ENCODE results near the gene BRINP3.
A peak's percentile ranks its signal among the peaks of the same experiment; 100 is the strongest.
"Not testable (repeated sequence)": the region's sequence is repeated elsewhere in the genome, so short reads cannot be mapped to it uniquely, and the experiment has no call there.

Gene BRINP3

DNA sequence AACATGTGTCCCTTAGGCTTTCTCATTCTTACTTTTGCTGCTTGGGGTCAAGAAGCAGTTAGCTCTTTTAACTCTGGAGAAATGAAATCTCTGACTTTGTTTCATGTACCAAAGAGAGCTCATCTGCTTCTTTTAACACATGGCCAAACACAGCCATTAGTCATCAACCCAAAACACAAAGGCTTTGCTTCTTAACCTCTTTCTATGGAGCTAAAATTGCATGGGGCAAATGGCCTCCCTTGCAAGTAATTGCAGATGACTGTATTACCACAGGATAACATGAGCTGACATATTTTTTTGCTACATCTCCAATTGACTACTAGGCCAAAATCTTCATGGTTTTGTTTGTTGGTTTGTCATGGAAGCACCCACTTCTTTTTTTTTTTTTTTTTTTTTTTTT lies 300.9 kb downstream of the BRINP3 start:
- DNase-seq, result no peak

DNA sequence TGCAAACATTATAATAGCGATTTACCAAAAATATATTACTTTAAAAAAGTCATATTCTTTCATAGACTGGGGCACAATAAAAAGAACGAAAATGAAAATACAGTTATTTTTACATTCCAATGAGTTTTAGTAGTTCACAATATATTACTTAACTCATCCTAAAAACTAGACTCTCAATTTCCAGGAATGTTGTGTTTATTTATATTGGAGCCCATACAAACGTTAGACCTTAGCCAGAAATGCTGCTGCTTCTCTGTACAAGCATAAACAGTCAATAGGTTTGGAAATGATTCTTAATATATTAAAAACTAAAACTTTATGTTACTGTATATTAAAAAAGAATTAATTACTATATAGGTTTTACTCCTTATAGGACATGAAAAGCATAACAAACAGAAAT lies 302.3 kb downstream of the BRINP3 start:
- DNase-seq, result no peak

DNA sequence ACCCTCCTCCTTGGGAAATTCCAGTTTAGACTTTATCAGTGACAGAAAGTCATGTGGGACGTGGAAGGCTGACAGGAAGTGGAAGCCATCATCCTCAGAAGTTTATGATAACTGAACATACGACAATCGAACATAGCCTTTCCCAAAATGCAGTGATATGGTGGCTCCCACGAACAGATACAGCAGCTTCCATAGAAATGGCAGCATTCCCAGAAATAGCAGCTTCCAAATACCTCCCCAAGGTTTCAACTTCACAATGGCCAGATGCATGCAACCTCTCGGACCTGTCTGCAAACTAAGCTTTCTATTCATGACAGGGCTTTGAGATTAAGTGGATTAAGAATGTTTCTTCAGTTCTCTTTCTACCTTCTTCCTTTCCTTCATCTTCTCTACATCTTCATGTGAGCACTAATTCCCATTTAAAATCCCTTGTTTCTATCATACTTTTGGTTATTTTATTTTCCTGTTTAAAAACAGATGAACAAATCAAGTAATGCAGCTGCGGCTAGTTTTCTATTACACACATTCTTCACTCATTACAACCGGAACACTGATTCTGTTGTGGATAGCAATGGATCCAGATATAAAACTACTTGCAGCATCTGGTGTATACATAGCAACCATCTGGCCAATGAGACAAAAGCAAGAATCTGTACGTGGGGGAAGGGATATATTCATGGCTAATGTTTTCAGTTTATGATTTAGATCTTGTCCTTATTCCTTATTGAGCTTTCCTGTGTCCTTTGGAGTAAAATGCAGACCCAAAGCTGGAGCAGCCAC lies 304.8 kb downstream of the BRINP3 start:
- no peak for DNase-seq

DNA sequence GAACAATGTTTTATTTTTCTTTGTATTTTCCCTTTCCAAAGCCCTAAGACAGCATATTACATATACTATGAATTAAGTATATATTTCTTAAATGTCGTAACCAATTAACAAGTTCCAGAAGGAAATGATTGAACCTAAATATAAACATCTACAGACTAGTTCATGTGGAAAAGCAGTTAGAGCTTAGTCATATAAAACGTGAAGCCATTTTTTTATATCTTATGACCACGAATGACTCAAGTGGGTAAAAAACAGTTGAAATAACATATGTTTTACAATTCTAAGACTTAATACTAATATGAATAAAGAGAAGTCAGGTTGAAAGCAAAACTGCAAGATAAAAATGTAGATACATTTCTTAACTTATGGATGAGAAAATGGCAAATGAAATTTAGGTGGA lies 307.3 kb downstream of the BRINP3 start:
- no peak for DNase-seq

DNA sequence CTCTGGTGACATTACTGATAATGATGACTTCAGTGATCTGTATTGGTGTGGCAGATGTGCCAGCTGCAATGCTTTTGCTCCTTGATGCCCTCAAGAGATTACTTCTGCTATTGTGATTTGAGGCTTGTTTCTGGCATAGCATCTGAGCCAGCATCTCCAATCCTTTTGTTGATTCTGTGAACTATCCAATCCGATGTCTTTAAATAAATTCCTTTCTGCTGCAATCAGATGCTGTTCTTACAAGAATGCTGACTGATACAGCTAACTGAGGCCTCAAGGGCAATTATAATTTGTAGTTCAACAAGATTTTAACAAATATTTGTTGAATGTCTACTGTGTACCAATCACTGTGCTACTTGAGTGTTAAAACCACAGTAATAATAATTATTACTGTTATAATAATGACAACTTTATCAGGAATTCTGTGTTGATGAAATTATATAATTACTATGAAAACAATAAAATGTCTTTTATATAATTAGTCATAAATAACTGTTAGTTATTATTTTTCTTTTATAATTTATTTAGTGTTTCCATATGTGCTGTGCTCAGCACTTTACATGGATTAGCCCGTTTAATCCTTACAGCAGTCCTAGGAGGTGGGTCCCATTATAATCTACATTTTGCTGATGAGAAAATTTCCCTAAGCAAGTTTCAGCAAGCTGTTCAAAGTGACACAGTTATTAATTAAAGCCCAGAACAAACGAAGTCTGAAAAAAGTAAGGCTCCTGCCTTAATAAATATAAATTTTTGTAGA lies 308.2 kb downstream of the BRINP3 start:
- no peak for DNase-seq

DNA sequence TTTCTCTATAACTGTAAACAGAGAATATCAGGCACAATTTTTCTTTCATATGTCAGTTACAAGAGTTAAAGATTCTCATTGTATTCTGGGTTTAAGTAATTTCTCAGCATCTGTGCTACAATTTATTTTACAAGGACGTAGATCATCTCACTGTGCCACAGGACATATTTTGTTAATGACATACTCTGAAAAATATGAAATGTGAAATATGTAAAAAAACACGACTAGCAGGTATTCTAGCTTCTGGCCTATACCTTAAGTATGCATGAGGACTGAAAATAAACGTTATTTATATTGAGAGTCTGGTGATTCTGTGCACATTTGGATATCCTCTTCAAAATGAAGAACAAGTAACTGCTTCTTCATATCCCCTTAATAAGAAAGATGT lies 308.8 kb downstream of the BRINP3 start:
- no peak for DNase-seq

DNA sequence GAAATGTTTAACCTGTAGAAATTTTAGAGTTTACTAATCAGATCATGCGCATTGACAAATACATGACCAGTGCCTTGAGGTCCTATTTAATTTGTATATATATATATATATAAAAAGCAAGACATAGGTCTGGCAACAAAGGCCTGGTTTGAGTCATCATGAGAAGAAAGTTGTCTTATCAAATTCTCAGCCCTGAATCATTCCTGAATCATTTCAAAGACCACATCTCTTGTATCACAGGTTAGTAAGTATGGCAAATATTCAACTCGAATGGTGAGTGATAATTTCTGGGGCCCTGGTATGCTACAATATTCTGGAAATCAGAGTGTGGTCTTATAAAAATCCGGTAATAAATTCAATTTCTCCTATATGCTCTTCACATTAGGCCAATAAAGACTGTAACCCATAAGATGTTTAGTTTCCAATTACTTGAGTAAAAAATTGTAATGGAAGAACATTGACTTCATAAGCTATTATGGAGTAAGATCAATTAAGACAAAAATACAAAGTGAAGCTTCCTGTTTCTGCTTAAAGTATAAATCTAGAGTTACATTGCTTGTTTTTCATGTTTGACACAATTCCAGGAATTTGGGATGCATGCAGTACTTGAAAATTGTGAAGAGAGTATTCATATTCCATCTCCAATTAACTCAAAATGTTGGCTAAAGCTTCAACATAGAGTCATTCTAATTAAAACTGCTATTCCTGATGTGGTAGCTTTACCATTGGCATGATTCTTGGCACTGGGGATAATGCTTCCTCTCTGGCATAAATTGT lies 309.4 kb downstream of the BRINP3 start:
- no peak for DNase-seq

DNA sequence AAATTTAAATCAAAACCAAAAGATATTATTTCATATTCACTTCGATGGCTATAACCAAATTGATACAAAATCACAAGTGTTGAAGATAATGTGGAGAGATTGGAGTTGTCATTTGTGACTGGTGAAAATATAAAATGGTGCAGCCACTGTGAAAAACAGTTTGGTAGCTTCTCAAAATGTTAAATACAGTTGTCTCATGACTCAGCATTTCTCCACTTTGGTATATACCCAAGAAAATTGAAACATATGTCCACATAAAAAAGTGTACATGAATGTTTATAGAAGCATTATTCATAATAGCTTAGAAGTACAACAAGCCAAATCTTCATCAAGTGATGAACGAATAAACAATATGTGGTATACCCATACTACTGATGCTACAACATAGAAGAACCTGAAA lies 318.5 kb downstream of the BRINP3 start:
- DNase-seq, result no peak

DNA sequence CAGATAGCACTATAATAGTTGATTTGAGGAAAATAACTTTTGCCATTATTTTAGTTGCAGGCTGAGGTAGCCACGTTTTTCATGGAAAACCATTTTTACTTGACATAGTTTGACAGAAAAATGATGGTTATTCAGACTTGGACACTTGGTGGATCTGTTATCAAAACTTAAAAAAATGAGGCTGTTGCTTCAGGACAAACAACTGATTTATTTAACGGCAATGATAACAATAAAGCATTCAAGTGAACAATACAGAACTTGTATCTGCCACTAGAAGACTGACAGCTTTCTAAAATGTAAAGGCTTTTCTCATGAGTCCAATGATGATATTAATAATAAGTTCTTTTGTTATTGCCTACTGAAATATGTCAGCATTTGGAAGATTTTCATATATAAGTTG lies 322.9 kb downstream of the BRINP3 start:
- no peak for DNase-seq

DNA sequence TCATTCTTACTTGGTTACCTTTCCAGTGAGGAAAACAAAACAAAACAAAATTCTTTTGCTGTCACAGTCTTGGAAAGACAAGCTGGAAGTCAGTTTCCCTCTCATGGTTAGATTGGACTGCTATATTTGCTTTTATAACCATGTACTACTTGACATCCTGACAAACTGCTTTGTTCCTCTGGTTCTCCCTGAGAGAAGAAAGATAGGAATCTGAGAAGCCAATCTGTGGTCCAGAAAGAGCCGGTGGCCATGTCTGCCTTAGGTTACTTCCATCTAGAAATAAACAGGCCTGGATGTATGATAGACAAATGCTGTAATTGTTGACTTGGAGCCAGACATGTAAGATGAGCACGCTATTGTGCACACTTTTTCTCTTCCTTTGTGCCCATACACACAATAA lies 330.0 kb downstream of the BRINP3 start:
- DNase-seq, result no peak

DNA sequence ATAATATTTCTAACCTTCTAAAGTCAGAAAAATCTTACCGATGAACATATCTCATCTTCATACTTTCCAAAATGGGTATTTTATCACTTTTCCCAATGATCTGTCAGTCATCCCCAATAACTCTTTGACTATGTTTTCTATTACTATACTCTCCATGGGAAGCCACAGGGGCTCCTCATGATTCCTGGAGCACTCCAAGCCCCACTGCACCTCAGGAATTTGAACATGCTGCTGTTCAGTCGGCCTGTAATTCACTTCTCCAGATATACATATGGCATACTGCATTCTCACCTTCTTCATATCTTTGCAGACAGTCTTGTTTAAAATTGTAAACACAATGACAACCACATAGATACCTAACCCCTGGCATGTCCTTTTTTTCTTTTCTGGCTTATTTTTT lies 333.0 kb downstream of the BRINP3 start:
- DNase-seq, result no peak

DNA sequence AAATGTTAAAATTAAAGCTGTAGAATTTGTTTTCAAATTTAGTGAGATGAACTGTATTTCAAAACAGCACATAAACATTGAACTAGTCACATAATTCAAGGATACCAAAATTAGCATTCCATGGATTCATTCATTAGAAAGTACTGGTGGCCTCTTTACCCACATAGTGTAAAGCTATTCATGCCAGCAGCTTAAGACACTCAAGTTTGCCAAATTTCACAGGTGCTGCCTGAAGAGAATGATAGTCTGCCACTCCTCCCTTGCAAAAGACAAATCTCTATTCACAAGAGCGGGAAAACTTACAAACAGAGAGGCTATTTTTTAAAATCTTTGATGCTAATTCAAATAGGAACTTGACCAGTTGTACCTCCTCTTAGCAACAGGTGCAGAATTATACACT lies 337.0 kb downstream of the BRINP3 start:
- DNase-seq, result no peak

DNA sequence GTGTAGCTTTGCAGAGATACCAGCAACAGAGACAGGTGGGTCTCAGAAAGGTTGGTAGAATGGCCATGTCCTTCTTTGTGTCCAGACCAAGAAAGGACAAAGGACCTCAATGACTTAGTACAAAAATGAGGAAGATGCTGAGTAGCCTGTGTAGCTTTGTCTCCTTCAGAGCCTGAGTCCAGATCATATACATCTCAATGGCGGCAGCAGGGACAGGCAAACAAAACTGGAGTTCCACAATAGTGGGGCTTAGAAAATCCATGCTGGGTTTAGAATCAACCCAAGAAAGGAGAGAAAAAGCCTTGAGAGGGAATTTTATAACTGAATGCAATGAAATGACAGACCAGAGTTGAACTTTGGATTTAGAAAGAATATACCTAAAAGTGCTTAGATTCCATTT lies 339.0 kb downstream of the BRINP3 start:
- no peak for DNase-seq

DNA sequence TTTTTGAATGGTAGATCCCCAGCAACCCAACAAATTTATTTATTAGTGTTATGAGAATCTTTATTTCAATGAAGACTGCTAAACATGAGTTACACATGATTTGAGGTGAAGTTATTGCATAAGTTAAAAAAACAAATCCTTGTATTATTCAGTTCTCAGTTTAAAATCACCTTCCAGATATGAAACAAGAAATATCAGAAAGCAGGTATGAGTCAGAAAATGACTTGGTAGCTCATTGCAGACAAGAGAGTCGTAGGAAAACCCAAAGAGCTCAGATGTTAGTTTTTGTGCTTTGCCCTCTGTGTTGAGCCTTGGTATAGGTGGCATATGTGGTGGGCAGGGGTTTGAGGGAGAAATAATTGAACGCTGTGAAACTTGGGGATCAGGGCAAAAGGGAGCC lies 339.4 kb downstream of the BRINP3 start:
- DNase-seq, result no peak

DNA sequence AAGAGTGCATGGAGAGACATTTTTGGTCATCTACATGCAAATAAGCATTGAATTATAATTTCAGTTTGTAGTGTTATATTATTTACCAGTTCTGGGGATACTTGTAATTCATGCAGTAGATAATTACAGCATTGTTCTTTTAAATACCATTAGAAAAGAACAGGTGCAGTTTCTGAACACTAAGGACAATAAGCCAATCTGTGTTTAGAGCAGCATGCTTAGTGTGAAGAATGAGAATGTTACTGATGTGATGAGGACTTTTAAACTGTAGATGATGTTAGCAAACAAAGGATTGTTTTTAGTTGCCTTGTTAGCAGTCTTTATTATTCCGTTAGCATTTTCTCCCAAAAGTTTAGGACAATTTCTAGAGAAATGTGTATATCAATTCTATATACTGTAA lies 348.3 kb downstream of the BRINP3 start:
- peak; percentile 33 for DNase-seq

DNA sequence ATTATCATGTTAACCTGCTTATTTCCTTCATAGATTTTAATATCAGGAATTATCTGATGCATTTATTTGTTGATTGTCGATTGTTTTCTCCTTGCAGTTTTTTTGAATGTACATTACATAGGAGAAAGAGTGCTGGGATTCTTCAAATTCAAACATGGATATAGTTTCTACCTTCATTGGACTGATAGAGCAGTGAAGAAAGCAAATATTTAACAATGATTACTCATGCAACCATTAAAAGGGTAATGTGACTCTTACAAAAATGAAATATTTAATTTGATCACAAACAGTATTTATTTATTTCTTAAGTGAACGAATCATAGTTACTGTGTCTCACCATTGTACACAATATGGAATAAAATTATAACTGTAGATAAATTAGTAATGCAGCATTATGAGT lies 350.9 kb downstream of the BRINP3 start:
- DNase-seq, result no peak

DNA sequence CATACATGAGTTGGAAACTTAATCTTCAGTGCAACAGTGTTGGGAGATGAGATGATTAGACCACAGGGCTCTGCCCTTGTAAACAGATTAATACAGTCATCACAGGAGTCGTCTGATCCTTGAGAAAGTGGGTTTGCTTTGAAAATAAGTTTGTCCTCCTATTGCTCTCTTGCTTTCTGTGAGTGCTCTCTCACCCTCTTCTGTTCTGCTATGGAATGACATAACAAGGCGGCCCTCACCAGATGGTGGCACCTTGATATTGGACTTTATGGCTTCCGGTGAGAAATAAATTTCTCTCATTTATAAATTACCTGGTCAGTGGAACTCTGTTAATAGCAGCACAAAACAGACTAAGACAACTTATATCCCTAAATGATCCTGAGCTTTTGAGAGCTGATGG lies 353.6 kb downstream of the BRINP3 start:
- DNase-seq, result no peak

DNA sequence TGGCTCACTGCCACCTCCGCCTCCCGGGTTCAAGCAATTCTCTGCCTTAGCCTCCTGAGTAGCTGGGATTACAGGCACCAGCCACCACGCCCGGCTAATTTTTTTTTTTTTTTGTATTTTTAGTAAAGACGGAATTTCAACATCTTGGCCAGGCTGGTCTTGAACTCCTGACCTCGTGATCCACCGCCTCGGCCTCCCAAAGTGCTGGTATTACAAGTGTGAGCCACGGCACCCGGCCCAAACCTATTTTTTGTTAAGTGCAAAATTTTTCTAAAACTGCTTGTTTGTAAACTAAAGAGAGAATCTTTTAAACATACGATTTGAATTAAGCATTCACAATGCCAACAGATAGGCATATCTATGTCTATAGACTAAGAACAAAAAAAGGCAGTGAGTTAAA lies 357.1 kb downstream of the BRINP3 start:
- not testable (repeated sequence) for DNase-seq

DNA sequence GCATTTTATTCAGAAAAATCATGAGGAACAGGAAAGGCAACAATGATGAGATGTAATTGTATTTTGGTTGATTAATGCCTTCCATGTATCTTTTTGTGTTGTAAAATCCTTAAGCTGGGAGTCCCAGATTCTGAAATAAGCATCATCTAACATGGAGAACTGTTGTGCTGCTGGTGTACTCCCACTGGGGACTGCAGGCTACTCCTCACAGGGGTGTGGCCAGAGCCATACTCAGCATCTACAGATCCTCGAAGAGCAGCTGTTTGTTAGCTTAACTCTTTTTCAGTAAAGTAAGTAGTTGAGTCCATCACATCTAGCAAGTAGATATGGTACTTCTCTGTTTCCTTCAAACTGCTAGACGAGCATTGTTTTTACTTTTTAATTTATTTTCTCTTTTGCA lies 358.0 kb downstream of the BRINP3 start:
- no peak for DNase-seq

DNA sequence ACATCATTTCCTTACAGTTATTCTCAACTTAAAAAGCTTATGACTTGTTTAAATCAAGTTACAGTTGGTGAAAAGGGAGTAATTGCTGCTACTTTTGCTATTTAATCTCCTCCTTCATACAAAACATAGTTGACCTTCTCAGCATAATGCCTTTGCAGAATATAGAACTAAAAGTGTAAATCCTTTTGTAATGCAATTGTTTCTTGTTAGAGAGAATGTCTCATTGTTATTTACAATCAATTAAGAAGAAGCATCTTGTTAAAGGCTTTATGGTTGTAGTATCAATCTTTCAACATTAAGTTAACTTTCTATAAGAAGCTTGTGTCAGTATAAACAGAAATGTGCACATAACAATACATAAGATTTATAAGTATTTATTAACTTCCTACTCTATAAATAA lies 360.7 kb downstream of the BRINP3 start:
- DNase-seq, result no peak

DNA sequence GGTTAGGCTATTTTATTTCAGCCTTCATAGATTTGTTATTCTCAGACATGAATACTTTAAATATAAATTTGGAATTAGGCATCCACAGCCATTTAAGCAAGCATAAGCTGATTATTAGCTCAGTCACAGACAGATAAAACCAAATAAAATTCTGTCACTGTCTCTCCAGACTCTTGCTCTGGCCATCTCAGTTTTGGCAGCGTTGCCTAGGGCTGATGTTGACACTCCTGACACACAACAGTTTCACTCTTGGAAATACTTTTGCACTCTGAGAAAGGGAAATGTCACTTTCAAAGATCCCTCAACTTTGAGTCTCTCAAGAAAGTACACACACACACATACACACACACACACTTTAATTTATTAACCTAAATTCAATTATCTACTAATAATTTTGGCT lies 372.7 kb downstream of the BRINP3 start:
- no peak for DNase-seq

DNA sequence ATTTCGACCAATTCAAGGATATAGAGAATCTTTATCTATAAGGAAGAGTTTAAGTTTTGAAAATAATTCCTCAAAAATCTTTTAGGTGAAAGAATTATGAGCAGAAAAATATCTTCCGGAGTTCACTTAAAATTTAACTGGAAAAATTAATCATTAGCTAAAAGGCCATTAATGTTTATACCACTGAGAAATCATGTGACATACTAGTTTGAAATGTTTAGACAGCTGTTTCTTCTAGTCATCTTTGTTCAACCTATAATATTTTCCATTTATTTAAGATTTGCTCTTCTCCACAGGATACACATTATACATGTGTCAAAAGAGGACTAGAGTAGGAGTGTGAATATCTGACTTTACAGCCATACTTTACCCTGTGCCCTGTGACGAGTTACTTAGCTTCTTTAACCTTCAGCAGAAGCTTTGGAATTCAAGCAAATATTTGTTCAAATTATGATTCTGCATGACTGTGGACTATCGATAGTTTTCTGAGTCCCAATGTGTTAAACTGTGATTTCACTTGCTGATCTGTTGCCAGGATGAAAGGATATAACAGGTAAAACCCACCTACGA lies 374.8 kb downstream of the BRINP3 start:
- no peak for DNase-seq

DNA sequence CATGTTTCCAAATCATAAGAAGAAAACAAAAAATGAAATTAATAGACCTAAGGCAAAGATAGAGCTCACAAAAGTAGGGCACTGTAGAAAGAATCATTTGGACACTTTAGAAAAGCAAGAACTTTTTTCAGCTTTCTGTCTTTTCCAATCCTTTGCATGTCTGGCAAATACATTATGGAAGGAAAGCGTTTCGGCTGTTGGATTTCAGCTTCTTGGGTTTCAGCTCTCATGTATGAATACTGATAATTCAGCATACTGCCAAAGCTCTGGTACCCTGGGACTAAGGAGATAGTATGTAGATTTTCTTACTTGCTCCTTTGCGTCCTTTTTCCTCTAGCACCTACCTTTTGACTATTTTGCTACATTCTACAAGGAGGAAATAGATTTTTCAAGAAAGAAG lies 375.9 kb downstream of the BRINP3 start:
- no peak for DNase-seq

DNA sequence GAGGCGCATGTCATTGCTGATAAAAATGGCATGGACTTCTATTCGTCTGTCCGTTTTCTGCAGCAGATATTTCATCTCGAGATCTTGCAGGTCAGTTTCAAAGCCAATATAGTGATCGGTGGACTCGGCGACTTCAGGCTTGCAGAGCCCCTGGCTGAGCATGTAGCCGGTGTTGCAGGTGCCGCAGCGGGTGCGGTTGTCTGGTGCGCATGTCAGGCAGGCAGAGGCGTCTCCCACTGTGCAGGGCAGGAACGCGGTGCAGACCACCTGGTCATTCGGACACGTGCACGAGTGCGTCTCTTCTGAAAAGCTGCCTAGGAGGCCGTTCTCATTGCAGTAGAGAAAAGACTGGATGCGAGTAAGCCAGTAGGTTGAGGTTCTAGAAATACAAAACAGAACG lies 378.9 kb downstream of the BRINP3 start:
- DNase-seq, result no peak

All from NCI-H748 treated with DMSO at 0.1 percent for 48 hours (cell line).